ENCODE measurements around the gene ELP2.
A peak's percentile ranks its signal among the peaks of the same experiment; 100 is the strongest.
"Not testable (repeated sequence)": the region's sequence is repeated elsewhere in the genome, so short reads cannot be mapped to it uniquely, and the experiment has no call there.

The ELP2 gene, protein sequence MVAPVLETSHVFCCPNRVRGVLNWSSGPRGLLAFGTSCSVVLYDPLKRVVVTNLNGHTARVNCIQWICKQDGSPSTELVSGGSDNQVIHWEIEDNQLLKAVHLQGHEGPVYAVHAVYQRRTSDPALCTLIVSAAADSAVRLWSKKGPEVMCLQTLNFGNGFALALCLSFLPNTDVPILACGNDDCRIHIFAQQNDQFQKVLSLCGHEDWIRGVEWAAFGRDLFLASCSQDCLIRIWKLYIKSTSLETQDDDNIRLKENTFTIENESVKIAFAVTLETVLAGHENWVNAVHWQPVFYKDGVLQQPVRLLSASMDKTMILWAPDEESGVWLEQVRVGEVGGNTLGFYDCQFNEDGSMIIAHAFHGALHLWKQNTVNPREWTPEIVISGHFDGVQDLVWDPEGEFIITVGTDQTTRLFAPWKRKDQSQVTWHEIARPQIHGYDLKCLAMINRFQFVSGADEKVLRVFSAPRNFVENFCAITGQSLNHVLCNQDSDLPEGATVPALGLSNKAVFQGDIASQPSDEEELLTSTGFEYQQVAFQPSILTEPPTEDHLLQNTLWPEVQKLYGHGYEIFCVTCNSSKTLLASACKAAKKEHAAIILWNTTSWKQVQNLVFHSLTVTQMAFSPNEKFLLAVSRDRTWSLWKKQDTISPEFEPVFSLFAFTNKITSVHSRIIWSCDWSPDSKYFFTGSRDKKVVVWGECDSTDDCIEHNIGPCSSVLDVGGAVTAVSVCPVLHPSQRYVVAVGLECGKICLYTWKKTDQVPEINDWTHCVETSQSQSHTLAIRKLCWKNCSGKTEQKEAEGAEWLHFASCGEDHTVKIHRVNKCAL

DNA sequence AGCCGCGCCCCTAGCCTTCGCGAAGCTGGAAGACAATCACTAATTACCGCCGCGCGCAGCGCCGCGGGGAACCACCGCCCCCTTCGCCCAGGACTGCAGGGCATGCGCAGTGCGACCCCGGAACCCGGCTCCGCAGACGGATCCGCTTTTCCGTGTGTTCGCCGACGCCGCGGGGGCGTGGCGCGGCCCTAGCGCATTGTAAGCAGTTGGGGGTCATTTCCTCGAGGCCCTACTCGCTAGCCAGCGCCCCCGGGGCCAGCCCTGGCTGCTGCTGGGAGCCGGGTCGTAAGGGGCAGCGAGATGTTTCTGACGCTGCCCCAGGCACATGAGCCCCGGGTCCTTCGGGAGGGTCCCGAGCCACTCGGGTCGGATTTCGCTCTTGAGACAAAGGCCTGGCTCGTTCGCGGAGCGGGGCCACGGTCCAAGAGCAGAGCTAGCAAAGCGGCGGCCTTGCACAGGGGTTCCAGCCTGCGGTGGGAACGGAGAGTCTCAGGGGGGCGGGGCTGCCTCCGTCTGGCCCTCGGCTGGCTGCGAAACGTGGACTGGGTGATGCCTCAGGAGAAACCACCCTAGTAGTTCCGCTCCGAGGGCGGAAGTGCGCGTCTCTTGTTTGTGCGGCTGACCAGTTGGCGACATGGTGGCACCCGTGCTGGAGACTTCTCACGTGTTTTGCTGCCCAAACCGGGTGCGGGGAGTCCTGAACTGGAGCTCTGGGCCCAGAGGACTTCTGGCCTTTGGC, at the start of gene ELP2, which contains the start of gene SLC39A6:
Gene ELP2, plus strand, starts transcription at position 600 of the 739 bp plus-strand sequence. Its CDS starts 35 bp downstream, at position 635.
Gene SLC39A6, minus strand, starts transcription at position 41 of the 739 bp plus-strand sequence. CDS start 2,333 bp downstream, outside the sequence.
- peak; percentile 88 for DNase-seq (ENCODE audit: low read depth)
- TF ChIP-seq, protein P1, sequence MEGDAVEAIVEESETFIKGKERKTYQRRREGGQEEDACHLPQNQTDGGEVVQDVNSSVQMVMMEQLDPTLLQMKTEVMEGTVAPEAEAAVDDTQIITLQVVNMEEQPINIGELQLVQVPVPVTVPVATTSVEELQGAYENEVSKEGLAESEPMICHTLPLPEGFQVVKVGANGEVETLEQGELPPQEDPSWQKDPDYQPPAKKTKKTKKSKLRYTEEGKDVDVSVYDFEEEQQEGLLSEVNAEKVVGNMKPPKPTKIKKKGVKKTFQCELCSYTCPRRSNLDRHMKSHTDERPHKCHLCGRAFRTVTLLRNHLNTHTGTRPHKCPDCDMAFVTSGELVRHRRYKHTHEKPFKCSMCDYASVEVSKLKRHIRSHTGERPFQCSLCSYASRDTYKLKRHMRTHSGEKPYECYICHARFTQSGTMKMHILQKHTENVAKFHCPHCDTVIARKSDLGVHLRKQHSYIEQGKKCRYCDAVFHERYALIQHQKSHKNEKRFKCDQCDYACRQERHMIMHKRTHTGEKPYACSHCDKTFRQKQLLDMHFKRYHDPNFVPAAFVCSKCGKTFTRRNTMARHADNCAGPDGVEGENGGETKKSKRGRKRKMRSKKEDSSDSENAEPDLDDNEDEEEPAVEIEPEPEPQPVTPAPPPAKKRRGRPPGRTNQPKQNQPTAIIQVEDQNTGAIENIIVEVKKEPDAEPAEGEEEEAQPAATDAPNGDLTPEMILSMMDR (IDR thresholded peaks at IDR 0.05; ENCODE audit: low read depth, low read length, missing control alignments), result no peak
- in situ Hi-C loops (cut with HindIII; ENCODE audit: low sequenced_read_pairs), result no loop called here
- peak within 1 kb of the TSS; percentile 99 for H3K4me3 ChIP-seq (ENCODE audit: low read depth, low read length)

DNA sequence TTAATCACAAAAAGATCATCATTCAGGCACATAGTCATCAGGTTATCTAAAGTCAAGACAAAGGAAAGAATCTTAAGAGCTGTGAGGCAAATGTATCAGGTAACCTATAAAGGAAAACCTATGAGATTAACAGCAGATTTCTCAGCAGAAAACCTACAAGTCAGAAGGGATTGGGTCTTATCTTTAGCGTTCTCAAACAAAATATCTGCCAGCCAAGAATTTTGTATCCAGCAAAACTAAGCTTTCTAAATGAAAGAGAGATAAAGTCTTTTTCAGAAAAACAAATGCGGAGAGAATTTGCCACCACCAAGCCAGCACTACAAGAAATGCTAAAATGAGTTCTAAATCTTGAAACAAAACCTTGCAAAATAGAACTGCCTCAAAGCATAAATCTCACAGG, 48.6 kb upstream of the ELP2 start:
- in situ Hi-C loops (cut with HindIII; ENCODE audit: low sequenced_read_pairs); DNase-seq (ENCODE audit: low read depth); H3K4me3 ChIP-seq (ENCODE audit: low read depth, low read length): not testable (repeated sequence)

DNA sequence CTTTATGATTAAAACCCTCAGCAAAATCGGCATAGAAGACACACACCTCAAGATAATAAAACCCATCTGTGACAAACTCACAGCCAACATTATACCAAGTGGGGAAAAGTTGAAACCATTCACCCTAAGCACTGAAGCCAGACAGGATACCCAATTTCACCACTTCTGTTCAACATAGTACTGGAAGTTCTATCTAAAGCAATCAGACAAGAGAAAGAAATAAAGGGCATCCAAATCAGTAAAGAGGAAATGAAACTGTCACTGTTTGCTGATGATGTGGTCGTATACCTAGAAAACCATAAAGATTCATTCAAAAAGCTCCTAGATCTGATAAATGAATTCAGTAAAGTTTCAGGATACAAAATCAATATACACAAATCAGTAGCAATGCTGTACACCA, 46.0 kb upstream of the ELP2 start:
- in situ Hi-C loops (cut with HindIII; ENCODE audit: low sequenced_read_pairs), result no loop called here
- TF ChIP-seq, protein P1 (IDR thresholded peaks at IDR 0.05; ENCODE audit: low read depth, low read length, missing control alignments), result no peak
- H3K4me3 ChIP-seq (ENCODE audit: low read depth, low read length), result no peak overlapping the region
- DNase-seq (ENCODE audit: low read depth), result no peak

DNA sequence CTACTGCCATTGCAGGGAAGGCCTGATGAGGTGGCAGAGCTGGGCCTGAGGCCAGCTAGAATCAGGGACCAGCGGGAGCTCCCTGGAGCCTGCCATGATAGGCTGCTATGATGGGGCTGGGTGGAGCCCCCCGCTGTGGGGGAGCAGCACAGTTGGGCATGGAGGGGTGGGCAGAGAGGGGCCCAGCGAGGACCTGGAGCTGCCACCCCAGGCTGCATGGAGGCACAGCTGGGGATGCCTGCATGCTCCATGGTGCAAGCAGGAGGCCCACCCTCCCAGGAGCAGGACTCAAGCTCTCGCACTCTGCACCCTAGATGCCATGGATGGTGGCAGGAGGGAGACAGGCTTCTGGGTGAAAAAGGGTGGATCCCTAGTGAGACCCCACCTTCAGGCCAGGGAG, 44.5 kb upstream of the ELP2 start:
- in situ Hi-C loops (cut with HindIII; ENCODE audit: low sequenced_read_pairs), result no loop called here
- TF ChIP-seq, protein P1 (IDR thresholded peaks at IDR 0.05; ENCODE audit: low read depth, low read length, missing control alignments), result no peak
- no peak for DNase-seq (ENCODE audit: low read depth)
- H3K4me3 ChIP-seq (ENCODE audit: low read depth, low read length), result no peak overlapping the region

DNA sequence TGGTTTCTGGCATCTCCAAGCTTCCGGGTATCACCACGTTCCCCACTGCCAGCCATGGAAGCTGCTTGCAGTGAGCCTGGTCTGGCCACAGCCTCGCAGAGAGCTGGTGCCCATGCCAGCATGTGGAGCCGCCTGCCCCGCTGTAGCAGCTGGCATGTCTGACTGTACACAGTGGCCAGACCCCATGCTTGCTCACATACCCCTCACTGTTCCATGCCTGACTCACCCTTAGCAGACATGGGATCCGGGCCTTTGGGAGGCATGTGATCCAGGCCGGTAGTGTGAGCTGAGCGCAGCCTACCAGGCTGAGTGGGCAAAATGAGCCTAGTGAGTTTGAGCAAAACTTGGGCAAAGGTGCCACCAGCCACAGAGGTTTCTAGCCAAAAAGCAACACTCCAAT, 43.5 kb upstream of the ELP2 start:
- H3K4me3 ChIP-seq (ENCODE audit: low read depth, low read length), result no peak overlapping the region
- in situ Hi-C loops (cut with HindIII; ENCODE audit: low sequenced_read_pairs), result no loop called here
- no peak for DNase-seq (ENCODE audit: low read depth)
- TF ChIP-seq, protein P1 (IDR thresholded peaks at IDR 0.05; ENCODE audit: low read depth, low read length, missing control alignments), result no peak

DNA sequence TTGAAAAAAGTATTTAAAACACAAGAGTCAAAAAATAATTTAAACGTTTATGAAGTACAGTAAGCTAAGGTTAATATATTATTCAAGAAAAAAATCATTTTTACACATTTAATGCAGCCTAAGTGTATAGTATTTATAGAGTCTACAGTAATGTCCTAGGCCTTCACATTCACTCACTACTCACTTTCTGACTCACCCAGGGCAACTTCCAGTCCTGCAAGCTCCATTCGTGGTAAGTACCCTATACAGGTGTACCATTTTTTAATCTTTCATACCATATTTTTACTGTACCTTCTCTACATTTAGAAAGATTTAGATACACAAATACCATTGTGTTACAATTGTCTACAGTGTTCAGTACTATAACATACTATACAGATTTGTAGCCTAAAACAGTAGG, 41.4 kb upstream of the ELP2 start:
- no peak for DNase-seq (ENCODE audit: low read depth)
- in situ Hi-C loops (cut with HindIII; ENCODE audit: low sequenced_read_pairs), result no loop called here
- TF ChIP-seq, protein P1 (IDR thresholded peaks at IDR 0.05; ENCODE audit: low read depth, low read length, missing control alignments), result no peak
- no peak overlapping the region for H3K4me3 ChIP-seq (ENCODE audit: low read depth, low read length)
